ENCODE data around the gene PAPSS1. TPM values are rescaled to one million over a fixed set of nuclear protein-coding genes. Genes with fewer than 3 reads are reported as not detected.

The PAPSS1 gene
- polyA plus RNA-seq, 1 donor from 2014 or later: 216 TPM

DNA sequence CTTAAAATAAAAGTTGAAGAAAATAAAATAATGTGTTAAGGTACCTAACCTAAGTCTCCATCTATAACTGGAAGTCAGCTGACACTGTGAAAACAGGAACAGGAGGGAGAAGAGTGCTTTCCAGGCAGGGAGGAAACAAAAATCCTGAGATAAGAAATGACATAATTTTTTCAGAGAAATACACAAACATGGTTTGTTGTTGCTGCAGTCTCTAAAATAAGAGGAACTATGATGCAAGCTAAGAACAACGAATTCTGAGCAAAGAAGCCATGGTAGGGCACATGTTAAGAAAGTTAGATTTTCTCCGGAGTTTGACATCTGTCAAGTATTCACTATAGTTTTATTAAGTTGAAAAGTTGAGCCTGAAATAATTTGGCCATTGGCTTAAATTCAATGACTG lies 26.9 kb downstream of the PAPSS1 start:
- Histone ChIP-seq H3K9ac (ENCODE audit: low read length) (no peak overlapping the region), H3K27ac (ENCODE audit: low read length) (no peak overlapping the region), H3K36me3 (ENCODE audit: insufficient read depth, low read length) (no peaks in the 10 kb centered on the region), H3F3A (ENCODE audit: insufficient read depth, low read length, poor library complexity, severe bottlenecking) (no peaks in the 10 kb centered on the region), H3K4me3 (ENCODE audit: low read length) (no peak overlapping the region), H3K9me3 (ENCODE audit: low read length) (no peaks in the 10 kb centered on the region), H2AFZ (ENCODE audit: low read depth, low read length) (no peak overlapping the region), H3K9me2 (ENCODE audit: insufficient read depth, low read length) (no peaks in the 10 kb centered on the region), H3K79me2 (replicated peaks; ENCODE audit: insufficient read depth, low read length) (peaks cover 15% of the 10 kb centered on the region), H4K20me1 (ENCODE audit: insufficient read depth) (no peaks in the 10 kb centered on the region), H3K27me3 (ENCODE audit: insufficient read depth, low read depth, low read length) (no peaks in the 10 kb centered on the region), H3K4me2 (ENCODE audit: low read length) (no peak overlapping the region)
- TF ChIP-seq TAF1 (IDR thresholded peaks at IDR 0.05; ENCODE audit: low read depth): no peak
- TF ChIP-seq RAD21 (conservative IDR thresholded peaks at IDR 0.05): no peak
- no peak for TF ChIP-seq POLR2AphosphoS5 (IDR thresholded peaks at IDR 0.05)
- TF ChIP-seq, protein P1, sequence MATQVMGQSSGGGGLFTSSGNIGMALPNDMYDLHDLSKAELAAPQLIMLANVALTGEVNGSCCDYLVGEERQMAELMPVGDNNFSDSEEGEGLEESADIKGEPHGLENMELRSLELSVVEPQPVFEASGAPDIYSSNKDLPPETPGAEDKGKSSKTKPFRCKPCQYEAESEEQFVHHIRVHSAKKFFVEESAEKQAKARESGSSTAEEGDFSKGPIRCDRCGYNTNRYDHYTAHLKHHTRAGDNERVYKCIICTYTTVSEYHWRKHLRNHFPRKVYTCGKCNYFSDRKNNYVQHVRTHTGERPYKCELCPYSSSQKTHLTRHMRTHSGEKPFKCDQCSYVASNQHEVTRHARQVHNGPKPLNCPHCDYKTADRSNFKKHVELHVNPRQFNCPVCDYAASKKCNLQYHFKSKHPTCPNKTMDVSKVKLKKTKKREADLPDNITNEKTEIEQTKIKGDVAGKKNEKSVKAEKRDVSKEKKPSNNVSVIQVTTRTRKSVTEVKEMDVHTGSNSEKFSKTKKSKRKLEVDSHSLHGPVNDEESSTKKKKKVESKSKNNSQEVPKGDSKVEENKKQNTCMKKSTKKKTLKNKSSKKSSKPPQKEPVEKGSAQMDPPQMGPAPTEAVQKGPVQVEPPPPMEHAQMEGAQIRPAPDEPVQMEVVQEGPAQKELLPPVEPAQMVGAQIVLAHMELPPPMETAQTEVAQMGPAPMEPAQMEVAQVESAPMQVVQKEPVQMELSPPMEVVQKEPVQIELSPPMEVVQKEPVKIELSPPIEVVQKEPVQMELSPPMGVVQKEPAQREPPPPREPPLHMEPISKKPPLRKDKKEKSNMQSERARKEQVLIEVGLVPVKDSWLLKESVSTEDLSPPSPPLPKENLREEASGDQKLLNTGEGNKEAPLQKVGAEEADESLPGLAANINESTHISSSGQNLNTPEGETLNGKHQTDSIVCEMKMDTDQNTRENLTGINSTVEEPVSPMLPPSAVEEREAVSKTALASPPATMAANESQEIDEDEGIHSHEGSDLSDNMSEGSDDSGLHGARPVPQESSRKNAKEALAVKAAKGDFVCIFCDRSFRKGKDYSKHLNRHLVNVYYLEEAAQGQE (IDR thresholded peaks at IDR 0.05; ENCODE audit: borderline replicate concordance): no peak
- no peak for TF ChIP-seq SMC3 (conservative IDR thresholded peaks at IDR 0.05; ENCODE audit: poor library complexity)
- TF ChIP-seq MXI1 (conservative IDR thresholded peaks at IDR 0.05; ENCODE audit: poor library complexity, severe bottlenecking): no peak
- no peak for TF ChIP-seq CTCF (IDR thresholded peaks at IDR 0.05; ENCODE audit: poor library complexity, severe bottlenecking)
- TF ChIP-seq EP300 (conservative IDR thresholded peaks at IDR 0.05; ENCODE audit: poor library complexity, severe bottlenecking): no peak
- no peak for TF ChIP-seq EZH2 (IDR thresholded peaks at IDR 0.05; ENCODE audit: borderline replicate concordance, insufficient read depth, low read length, poor library complexity, severe bottlenecking)

DNA sequence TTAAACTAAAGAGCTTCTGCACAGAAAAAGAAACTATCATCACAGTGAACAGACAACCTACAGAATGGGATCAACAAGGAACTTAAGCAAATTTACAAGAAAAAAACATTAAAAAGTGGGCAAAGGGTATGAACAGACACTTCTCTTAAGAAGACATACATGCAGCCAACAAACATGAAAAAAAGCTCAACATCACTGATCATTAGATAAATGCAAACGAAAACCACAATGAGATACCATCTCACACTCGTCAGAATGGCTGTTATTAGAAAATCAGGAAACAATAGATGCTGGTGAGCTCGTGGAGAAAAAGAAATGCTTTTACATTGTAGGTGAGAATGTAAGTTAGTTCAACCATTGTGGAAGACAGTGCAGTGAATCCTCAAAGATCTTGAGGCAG lies 27.8 kb downstream of the PAPSS1 start:
- Histone ChIP-seq H4K20me1 (ENCODE audit: insufficient read depth) (no peaks in the 10 kb centered on the region), H3K36me3 (ENCODE audit: insufficient read depth, low read length) (no peaks in the 10 kb centered on the region), H3K27me3 (ENCODE audit: insufficient read depth, low read depth, low read length) (no peaks in the 10 kb centered on the region), H3K4me3 (ENCODE audit: low read length) (no peak overlapping the region), H3K9me2 (ENCODE audit: insufficient read depth, low read length) (no peaks in the 10 kb centered on the region), H3K9ac (ENCODE audit: low read length) (no peak overlapping the region), H3K9me3 (ENCODE audit: low read length) (no peaks in the 10 kb centered on the region), H3K4me2 (ENCODE audit: low read length) (no peak overlapping the region), H3F3A (ENCODE audit: insufficient read depth, low read length, poor library complexity, severe bottlenecking) (no peaks in the 10 kb centered on the region), H3K27ac (ENCODE audit: low read length) (no peak overlapping the region), H3K79me2 (replicated peaks; ENCODE audit: insufficient read depth, low read length) (peaks cover 14% of the 10 kb centered on the region), H2AFZ (ENCODE audit: low read depth, low read length) (no peak overlapping the region)
- TF ChIP-seq TAF1 (IDR thresholded peaks at IDR 0.05; ENCODE audit: low read depth): no peak

DNA sequence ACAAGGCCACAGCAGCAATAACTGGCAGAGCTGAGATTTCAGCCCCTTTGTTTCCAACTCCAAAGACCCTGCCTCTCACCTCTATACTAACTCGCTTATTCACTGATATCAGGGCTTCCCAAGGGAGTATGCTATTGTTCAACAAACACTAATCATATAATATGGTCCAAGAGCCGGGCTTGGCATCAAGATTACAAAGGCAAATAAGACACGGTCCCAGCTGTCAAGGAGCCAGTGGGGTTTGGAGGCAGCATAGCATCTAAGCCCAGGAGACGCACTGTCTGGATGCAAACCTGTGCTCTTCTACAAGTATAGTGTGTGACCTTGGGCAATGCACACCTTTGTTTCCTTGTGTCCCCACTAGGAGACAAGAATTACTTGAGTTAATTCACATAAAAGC lies 28.7 kb downstream of the PAPSS1 start:
- peaks cover 8% of the 10 kb centered on the region for H3K79me2 ChIP-seq (replicated peaks; ENCODE audit: insufficient read depth, low read length)
- no peak overlapping the region for H3K4me2 ChIP-seq (ENCODE audit: low read length)
- no peaks in the 10 kb centered on the region for H3F3A ChIP-seq (ENCODE audit: insufficient read depth, low read length, poor library complexity, severe bottlenecking)
- no peak overlapping the region for H3K27ac ChIP-seq (ENCODE audit: low read length)
- TF ChIP-seq CTCF (IDR thresholded peaks at IDR 0.05; ENCODE audit: poor library complexity, severe bottlenecking) (no peak), TAF1 (IDR thresholded peaks at IDR 0.05; ENCODE audit: low read depth) (no peak), EZH2 (IDR thresholded peaks at IDR 0.05; ENCODE audit: borderline replicate concordance, insufficient read depth, low read length, poor library complexity, severe bottlenecking) (no peak), SMC3 (conservative IDR thresholded peaks at IDR 0.05; ENCODE audit: poor library complexity) (no peak), MXI1 (conservative IDR thresholded peaks at IDR 0.05; ENCODE audit: poor library complexity, severe bottlenecking) (no peak), RAD21 (conservative IDR thresholded peaks at IDR 0.05) (no peak), EP300 (conservative IDR thresholded peaks at IDR 0.05; ENCODE audit: poor library complexity, severe bottlenecking) (no peak), POLR2AphosphoS5 (IDR thresholded peaks at IDR 0.05) (no peak)
- TF ChIP-seq, protein P1 (IDR thresholded peaks at IDR 0.05; ENCODE audit: borderline replicate concordance): no peak
- H2AFZ ChIP-seq (ENCODE audit: low read depth, low read length): no peak overlapping the region
- H3K27me3 ChIP-seq (ENCODE audit: insufficient read depth, low read depth, low read length): no peaks in the 10 kb centered on the region
- no peaks in the 10 kb centered on the region for H4K20me1 ChIP-seq (ENCODE audit: insufficient read depth)
- no peaks in the 10 kb centered on the region for H3K36me3 ChIP-seq (ENCODE audit: insufficient read depth, low read length)
- H3K4me3 ChIP-seq (ENCODE audit: low read length): no peak overlapping the region
- no peaks in the 10 kb centered on the region for H3K9me2 ChIP-seq (ENCODE audit: insufficient read depth, low read length)
- no peak overlapping the region for H3K9ac ChIP-seq (ENCODE audit: low read length)
- H3K9me3 ChIP-seq (ENCODE audit: low read length): no peaks in the 10 kb centered on the region

All from neural cell (in vitro differentiated cells).